Amniotic epithelial cell (primary cell): ENCODE data around the gene EPG5.
A peak's percentile ranks its signal among the peaks of the same experiment; 100 is the strongest.

Source experiments
- DNase-seq: peaks from one replicate; pipeline ENCODE4 v3.0.0-alpha.2; 2010; ENCODE audit warnings: low read depth

Gene EPG5

DNA sequence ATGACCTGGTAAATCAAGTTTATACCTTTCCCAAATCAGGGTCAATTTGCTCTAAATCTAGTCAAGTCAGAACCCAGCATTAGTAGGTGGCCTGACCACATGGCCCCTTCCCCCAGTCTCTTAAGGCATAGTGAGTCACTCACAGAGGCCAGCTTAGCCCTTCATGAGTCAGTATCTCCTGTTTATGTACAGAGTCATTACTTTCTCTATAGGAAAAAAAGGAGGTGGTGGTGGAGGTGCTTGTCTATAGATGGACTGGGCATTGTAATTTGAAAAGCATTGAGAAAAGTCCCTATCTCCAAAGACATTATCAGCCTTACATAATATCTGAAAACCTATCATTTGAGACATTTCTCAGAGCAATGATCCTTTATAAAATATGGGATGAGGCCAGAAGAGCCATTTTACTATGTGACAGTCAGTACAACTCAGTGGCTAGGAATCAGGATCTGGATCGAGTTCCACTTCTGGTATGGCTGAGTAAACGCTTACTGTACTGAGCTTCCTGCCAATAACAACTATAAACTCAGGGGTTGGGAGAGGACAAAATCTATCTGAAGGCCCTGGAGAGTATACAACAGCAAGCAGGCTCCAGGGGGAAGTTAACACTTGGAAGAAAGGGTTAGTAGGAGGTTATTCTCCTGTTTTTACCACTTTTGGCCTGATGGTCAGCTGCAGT, 164.2 kb downstream of the EPG5 start:
- DNase-seq = peak; percentile 95

DNA sequence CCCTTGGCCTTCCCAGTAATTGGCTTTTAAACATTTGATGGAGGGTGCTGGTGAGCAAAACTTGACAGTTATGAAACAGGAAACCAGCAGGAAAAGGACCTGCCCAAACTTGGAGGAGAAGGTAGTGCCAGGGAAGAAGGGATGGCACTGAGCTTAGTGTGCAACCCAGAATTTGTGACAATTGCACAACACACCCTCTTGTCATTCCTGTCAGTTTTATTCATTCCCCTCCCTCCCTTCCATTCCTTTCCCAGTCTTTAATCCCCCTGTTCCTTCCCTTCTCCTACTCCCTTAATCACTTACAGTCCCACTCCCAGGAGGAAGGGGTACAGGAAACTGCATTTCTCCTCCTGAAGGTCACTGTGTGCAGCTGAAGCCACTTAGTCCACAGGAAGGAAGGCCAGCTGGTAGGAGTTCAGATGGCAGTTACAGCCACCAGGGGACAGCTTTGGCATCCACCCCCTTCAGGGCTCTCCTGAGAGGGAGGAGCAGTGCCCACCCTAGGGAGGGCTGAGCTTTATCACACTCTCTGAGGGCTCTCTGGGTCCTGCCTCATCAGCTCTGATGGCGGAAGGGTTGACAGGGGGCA, 165.6 kb downstream of the EPG5 start:
- no peak for DNase-seq
